Measurements from ENCODE around the gene FXYD2. TPM values are rescaled to one million over a fixed set of nuclear protein-coding genes. Genes with fewer than 3 reads are reported as not detected.

The FXYD2 gene
- total and polyA plus RNA-seq, 9 of the 15 experiments (the other 6 are each of a cell fraction or from before 2014, with no cell fraction given) = not detected

DNA sequence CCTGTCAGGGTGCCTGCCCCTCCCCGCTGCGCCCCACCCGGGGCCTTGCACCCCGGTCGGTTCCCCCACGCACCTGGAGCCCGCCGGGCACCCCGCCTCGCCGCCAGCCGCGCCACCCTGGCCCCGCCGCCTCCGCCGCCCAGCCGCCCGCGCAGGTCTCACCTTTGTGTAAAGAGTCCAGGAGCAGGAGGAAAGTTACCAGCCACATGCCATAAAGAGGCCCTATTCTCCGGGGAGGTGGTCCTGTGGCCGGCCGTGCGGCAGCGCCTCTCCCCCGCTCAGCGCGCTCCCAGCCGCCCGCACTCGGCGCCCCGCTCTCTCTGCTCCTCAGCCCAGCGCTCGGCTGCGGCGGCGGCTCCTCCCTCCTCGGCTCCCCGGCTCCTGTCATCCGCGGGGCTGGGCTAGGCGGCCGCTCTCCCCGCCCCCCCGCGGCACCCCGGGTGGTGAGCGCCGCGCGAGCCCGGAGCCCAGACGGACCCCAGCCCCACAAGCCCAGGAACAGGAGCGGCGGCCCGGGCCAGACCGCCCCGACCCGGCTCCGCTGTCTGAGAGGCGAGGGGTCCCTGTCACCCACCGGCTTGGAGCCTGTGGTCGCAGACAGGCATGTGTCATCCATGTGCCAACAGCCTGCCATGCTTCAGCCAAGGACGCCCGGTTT is 27.5 kb downstream of the FXYD2 start, which contains the start of gene DSCAML1 (continued):
- TF ChIP-seq, protein P1, sequence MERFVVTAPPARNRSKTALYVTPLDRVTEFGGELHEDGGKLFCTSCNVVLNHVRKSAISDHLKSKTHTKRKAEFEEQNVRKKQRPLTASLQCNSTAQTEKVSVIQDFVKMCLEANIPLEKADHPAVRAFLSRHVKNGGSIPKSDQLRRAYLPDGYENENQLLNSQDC (CRISPR knock-in tag; IDR thresholded peaks at IDR 0.05) = no peak
- no peak for TF ChIP-seq L3MBTL2 (IDR thresholded peaks at IDR 0.05)
- TF ChIP-seq PTRF (tag; IDR thresholded peaks at IDR 0.05) = no peak
- no peak for TF ChIP-seq HMG20A (CRISPR knock-in tag; conservative IDR thresholded peaks at IDR 0.05)
- no peak for TF ChIP-seq ELF4 (CRISPR knock-in tag; IDR thresholded peaks at IDR 0.05)
- no peak for TF ChIP-seq ARID2 (IDR thresholded peaks at IDR 0.05)
- no peak for TF ChIP-seq U2AF2 (optimal IDR thresholded peaks at IDR 0.05; ENCODE audit: low read depth, low read length)
- TF ChIP-seq ZFP1 (CRISPR knock-in tag; IDR thresholded peaks at IDR 0.05) = no peak
- no peak for TF ChIP-seq RBM25 (IDR thresholded peaks at IDR 0.05; ENCODE audit: low read depth, low read length, severe bottlenecking)

DNA sequence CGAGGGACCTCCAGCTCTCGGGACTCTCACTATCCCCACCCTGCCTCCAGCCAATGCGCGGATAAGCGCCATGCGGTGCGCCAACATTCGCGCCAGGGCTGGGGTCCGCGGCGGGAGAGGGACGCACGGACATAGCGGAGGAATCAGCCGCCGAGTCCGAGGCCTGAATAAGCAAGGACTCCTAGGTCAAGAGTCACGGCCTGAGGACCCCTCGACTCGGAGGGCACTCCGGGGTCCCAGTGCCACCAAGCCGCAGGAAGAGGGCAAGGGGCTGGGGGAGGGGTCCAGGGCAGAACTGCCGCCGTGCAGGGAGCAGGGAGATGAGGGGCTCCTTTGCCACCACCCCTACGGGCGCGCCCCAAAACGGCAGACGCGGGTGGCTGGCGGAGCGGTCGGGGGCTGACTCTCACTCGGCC is 28.1 kb downstream of the FXYD2 start:
- H3K4me1 ChIP-seq (replicated peaks in 1 of 2; ENCODE audit: control insufficient read depth in 2 of 2, insufficient read depth in 2 of 2, low read length in 2 of 2) = peaks cover 0 to 19% of the 10 kb centered on the region in 2 experiments; a peak in 1 of 5 replicates
- peaks cover 28 to 71% of the 10 kb centered on the region in 2 experiments; a peak in 4 of 5 replicates for H3K27me3 ChIP-seq (ENCODE audit: control insufficient read depth in 2 of 2, insufficient read depth in 2 of 2, low read length in 2 of 2)
- no peaks in the 10 kb centered on the region for H3K36me3 ChIP-seq (ENCODE audit: control insufficient read depth, insufficient read depth, low read length)
- DNase-seq (ENCODE audit: extremely low read depth in 1 of 4, low spot score in 3 of 4) (no peak), FAIRE-seq (no peak), ATAC-seq (no peak)
- H3K27ac ChIP-seq (ENCODE audit: extremely low read depth, low read depth, low read length) = no peak overlapping the region
- 51% methylated on average over 20 of the region's 35 CpGs for WGBS (ENCODE audit: insufficient coverage, low coverage, missing lambda C conversion rate)
- H4K20me1 ChIP-seq (replicated peaks; ENCODE audit: control insufficient read depth, insufficient read depth, low read length) = 0 out of 2 replicates have a peak, but pooled peaks cover 5% of the 10 kb centered on the region
- H3K79me2 ChIP-seq (ENCODE audit: control insufficient read depth, insufficient read depth, low read length) = no peaks in the 10 kb centered on the region
- POLR2A ChIA-PET = no interaction called here
- no peak overlapping the region for H3K4me2 ChIP-seq (ENCODE audit: insufficient read depth, low read length)
- H3K9ac ChIP-seq (ENCODE audit: insufficient read depth in 1 of 2, low read depth in 2 of 2, low read length in 2 of 2) = no peak overlapping the region
- H3K9me1 ChIP-seq (ENCODE audit: control insufficient read depth, insufficient read depth, low read length) = no peaks in the 10 kb centered on the region
- no TSS peak for BruUV-seq (replicated peaks)
- in situ Hi-C loops (cut with MboI) = no loop called here
- H3K9me3 ChIP-seq (replicated peaks; ENCODE audit: control insufficient read depth, insufficient read depth, low read depth, low read length) = no peaks in the 10 kb centered on the region
- intact Hi-C loops (cut with micrococcal nuclease) = no loop called here
- H3K4me3 ChIP-seq = no peak overlapping the region
- no peak overlapping the region for H2AFZ ChIP-seq (ENCODE audit: low read depth, low read length)
- CTCF ChIA-PET (ENCODE audit: low intra/inter-chr PET ratio) = no interaction called here
- TF ChIP-seq ZNF217 (CRISPR knock-in tag; IDR thresholded peaks at IDR 0.05) = no peak
- TF ChIP-seq ZSCAN29 (IDR thresholded peaks at IDR 0.05) = no peak
- TF ChIP-seq KDM5B (IDR thresholded peaks at IDR 0.05; ENCODE audit: insufficient replicate concordance, low read depth, low read length) = no peak
- TF ChIP-seq ZNF780A (CRISPR knock-in tag; IDR thresholded peaks at IDR 0.05) = no peak
- TF ChIP-seq MTA3 (IDR thresholded peaks at IDR 0.05; ENCODE audit: borderline replicate concordance) = no peak
- TF ChIP-seq TAF7 (tag; IDR thresholded peaks at IDR 0.05) = no peak
- no peak for TF ChIP-seq U2AF1 (optimal IDR thresholded peaks at IDR 0.05; ENCODE audit: low read depth, low read length)
- no peak for TF ChIP-seq CBX3 (IDR thresholded peaks at IDR 0.05; ENCODE audit: borderline replicate concordance in 1 of 2, low read length in 2 of 2)
- TF ChIP-seq, protein P2, sequence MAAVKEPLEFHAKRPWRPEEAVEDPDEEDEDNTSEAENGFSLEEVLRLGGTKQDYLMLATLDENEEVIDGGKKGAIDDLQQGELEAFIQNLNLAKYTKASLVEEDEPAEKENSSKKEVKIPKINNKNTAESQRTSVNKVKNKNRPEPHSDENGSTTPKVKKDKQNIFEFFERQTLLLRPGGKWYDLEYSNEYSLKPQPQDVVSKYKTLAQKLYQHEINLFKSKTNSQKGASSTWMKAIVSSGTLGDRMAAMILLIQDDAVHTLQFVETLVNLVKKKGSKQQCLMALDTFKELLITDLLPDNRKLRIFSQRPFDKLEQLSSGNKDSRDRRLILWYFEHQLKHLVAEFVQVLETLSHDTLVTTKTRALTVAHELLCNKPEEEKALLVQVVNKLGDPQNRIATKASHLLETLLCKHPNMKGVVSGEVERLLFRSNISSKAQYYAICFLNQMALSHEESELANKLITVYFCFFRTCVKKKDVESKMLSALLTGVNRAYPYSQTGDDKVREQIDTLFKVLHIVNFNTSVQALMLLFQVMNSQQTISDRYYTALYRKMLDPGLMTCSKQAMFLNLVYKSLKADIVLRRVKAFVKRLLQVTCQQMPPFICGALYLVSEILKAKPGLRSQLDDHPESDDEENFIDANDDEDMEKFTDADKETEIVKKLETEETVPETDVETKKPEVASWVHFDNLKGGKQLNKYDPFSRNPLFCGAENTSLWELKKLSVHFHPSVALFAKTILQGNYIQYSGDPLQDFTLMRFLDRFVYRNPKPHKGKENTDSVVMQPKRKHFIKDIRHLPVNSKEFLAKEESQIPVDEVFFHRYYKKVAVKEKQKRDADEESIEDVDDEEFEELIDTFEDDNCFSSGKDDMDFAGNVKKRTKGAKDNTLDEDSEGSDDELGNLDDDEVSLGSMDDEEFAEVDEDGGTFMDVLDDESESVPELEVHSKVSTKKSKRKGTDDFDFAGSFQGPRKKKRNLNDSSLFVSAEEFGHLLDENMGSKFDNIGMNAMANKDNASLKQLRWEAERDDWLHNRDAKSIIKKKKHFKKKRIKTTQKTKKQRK (IDR thresholded peaks at IDR 0.05; ENCODE audit: borderline replicate concordance, low read depth, low read length) = no peak
- no peak for TF ChIP-seq ZNF232 (CRISPR knock-in tag; IDR thresholded peaks at IDR 0.05)
- TF ChIP-seq LARP7 (IDR thresholded peaks at IDR 0.05) = no peak
- no peak for TF ChIP-seq RNF2 (IDR thresholded peaks at IDR 0.05)
- no peak for TF ChIP-seq MCM5 (IDR thresholded peaks at IDR 0.05; ENCODE audit: low read depth)
